SJSA1 (cell line): ENCODE measurements around the gene FETUB. TPM values are rescaled to one million over a fixed set of nuclear protein-coding genes. Genes with fewer than 3 reads are reported as not detected.

Experiments
- DNase-seq, 2 experiments: peaks; one replicate each; pipeline ENCODE4 v3.0.0-alpha.2; 2015 to 2020; ENCODE audit warnings: low spot score in 2 of 2, low read depth in 1 of 2
- H3K27ac ChIP-seq: fragments of 250-450 bp; sonication (Bioruptor Pico); 2 replicates; pipeline ENCODE4 v1.5.1; 2020; ENCODE audit warnings: mild to moderate bottlenecking, moderate library complexity
- H3K27me3 ChIP-seq: fragments of 250-450 bp; sonication (Bioruptor Pico); replicated peaks from 2 replicates; pipeline ENCODE4 v1.5.1; 2020; ENCODE audit warnings: mild to moderate bottlenecking, moderate library complexity
- H3K36me3 ChIP-seq: fragments of 250-450 bp; sonication (Bioruptor Pico); 2 replicates; pipeline ENCODE4 v1.5.1; 2020; ENCODE audit warnings: mild to moderate bottlenecking
- H3K4me1 ChIP-seq: fragments of 250-450 bp; sonication (Bioruptor Pico); replicated peaks from 2 replicates; pipeline ENCODE4 v1.6.1; 2021; ENCODE audit warnings: mild to moderate bottlenecking
- H3K4me3 ChIP-seq: fragments of 250-450 bp; sonication (Bioruptor Pico); 2 replicates; pipeline ENCODE4 v1.5.1; 2020; ENCODE audit warnings: mild to moderate bottlenecking
- H3K9me3 ChIP-seq: fragments of 250-450 bp; sonication (Bioruptor Pico); replicated peaks from 2 replicates; pipeline ENCODE4 v1.5.1; 2020; ENCODE audit warnings: mild to moderate bottlenecking
- total RNA-seq: library from RNA; depleted of rRNA; stranded (reverse); fragments of >200 nt; shearing (Covaris generic); gene quantifications from 2 replicates; pipeline ENCODE4 v1.2.3, GENCODE V29; 2014

The FETUB gene
- total RNA-seq, 1 experiment from 2014 or later, result not detected

DNA sequence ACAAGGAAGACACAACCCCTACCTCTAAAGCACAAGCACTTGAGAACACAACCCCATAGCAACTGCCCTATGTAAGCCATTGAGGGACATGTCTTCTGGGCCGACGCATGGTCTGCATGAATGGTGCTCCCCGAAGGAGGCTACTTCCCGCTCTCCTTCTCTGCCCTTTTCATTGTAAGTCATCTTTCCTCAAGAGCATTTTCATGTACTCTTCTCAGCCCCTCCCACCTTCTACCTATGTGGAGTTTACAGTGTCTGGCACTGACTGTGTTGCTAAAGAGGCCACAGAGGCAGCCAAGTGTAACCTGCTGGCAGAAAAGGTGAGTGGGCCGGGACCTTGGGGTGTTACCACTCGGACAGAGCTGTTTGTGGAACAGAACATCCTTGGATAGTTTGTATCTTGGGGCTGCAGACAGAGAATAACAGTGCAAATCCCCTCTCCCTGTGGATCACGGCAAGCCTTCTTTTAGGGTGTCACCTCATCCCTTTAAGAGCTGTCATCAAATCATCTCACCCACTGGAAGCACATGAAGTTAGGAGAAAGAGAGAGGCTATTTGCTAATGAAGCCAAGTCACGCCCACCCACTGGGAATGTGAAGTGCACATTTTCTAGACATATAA, 21.8 kb upstream of the FETUB start:
- Histone ChIP-seq H3K27ac (no peak overlapping the region), H3K4me1 (peaks cover 11% of the 10 kb centered on the region), H3K36me3 (no peaks in the 10 kb centered on the region), H3K4me3 (no peak overlapping the region), H3K27me3 (peaks cover 6% of the 10 kb centered on the region), H3K9me3 (no peaks in the 10 kb centered on the region)
- no peak for DNase-seq

- Histone ChIP-seq H3K4me3 (no peak overlapping the region), H3K9me3 (no peaks in the 10 kb centered on the region), H3K27ac (no peak overlapping the region), H3K4me1 (peaks cover 11% of the 10 kb centered on the region), H3K36me3 (no peaks in the 10 kb centered on the region), H3K27me3 (peaks cover 6% of the 10 kb centered on the region)
- DNase-seq, result no peak
Measured at GRCh38 chr3:186619787-186620212, 20.4 kb upstream of the FETUB start.

DNA sequence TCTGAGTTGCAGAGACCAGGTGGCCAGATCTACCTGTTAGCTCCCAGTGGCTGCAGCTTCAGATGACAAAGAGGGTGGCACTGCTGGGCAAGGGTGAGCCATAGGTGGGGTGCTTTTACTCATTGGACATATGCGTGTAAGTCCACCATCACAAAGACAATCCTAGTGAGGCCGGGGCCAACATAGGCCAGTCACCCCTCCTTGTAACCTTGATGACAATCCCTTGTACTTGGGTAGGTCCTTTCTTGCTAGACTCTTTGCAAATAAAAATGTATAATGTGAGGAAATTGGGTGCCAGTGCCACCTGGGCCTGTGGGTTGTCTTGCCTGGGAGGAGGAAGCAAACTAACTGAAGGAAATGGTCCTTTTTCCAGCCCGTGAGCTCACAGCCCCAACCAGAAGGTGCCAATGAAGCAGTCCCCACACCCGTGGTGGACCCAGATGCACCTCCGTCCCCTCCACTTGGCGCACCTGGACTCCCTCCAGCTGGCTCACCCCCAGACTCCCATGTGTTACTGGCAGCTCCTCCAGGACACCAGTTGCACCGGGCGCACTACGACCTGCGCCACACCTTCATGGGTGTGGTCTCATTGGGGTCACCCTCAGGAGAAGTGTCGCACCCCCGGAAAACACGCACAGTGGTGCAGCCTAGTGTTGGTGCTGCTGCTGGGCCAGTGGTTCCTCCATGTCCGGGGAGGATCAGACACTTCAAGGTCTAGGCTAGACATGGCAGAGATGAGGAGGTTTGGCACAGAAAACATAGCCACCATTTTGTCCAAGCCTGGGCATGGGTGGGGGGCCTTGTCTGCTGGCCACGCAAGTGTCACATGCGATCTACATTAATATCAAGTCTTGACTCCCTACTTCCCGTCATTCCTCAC, 19.7 kb upstream of the FETUB start:
- H3K9me3 ChIP-seq, result no peaks in the 10 kb centered on the region
- peaks cover 6% of the 10 kb centered on the region for H3K27me3 ChIP-seq
- no peaks in the 10 kb centered on the region for H3K36me3 ChIP-seq
- no peak for DNase-seq
- no peak overlapping the region for H3K27ac ChIP-seq
- no peak overlapping the region for H3K4me3 ChIP-seq
- peaks cover 11% of the 10 kb centered on the region for H3K4me1 ChIP-seq

GRCh38 chr3:186621894-186622650, 18.1 kb upstream of the FETUB start:
- DNase-seq, result no peak
- no peaks in the 10 kb centered on the region for H3K9me3 ChIP-seq
- H3K4me1 ChIP-seq, result peaks cover 6% of the 10 kb centered on the region
- no peaks in the 10 kb centered on the region for H3K36me3 ChIP-seq
- H3K27ac ChIP-seq, result no peak overlapping the region
- H3K4me3 ChIP-seq, result no peak overlapping the region
- H3K27me3 ChIP-seq, result peaks cover 6% of the 10 kb centered on the region

DNA sequence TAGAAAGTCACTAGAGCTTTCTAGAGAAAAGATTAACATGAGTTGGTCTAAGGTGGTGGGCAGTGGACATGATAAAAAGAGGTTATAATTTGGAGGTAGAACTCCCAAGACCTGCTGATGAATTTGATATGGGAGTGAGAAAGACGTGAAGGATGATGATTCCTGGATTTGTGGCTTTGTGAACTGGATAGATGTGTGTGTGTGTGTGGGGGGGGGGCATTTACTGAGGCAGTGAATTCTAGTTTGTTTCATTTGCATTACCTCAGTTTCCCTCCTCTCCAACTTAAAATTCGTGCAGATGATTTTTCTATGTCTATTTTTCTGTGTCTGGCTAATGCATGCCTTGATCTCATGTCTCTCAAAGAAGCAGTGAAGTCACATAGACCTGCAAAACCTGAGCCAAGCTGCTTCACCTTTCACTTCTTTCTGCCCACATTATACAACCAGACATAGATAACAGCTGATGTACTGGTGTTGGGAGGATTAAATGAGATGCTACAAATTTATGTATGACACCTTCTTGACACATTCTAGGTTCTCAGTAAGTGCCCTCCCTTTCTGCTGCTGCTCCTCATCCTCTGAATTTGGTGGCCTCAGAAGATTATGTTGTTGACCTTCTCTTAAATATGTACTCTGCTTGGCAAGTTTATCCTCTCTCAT, 17.4 kb upstream of the FETUB start:
- H3K27me3 ChIP-seq, result peaks cover 1% of the 10 kb centered on the region
- no peaks in the 10 kb centered on the region for H3K9me3 ChIP-seq
- DNase-seq, result no peak
- no peak overlapping the region for H3K4me3 ChIP-seq
- H3K4me1 ChIP-seq, result no peaks in the 10 kb centered on the region; the same call in 1 of the 2 replicates
- H3K36me3 ChIP-seq, result no peaks in the 10 kb centered on the region
- no peak overlapping the region for H3K27ac ChIP-seq

DNA sequence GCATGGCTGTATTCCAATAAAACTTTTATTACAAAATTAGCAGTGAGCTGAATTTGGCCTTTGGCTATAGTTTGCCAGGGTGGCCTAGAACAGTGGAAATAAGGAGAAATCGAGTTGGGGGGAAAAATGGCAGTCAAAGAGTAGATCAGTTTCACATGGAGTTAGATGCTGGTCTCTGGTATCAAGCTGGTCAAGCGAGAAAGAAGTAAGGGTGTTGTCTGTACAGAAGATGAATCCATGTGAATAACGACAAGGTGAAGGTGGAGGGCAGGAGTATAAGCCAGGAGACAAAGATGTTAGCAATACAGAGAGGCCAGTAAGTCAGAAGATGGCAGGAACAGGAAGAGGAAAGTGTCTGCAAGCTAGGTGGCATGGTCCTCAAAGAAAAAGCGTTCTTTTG, 15.6 kb upstream of the FETUB start:
- Histone ChIP-seq H3K36me3 (no peaks in the 10 kb centered on the region), H3K27me3 (0 out of 2 replicates have a peak, but pooled peaks cover 6% of the 10 kb centered on the region), H3K27ac (no peak overlapping the region), H3K4me3 (no peak overlapping the region), H3K4me1 (no peaks in the 10 kb centered on the region), H3K9me3 (no peaks in the 10 kb centered on the region)
- no peak for DNase-seq

DNA sequence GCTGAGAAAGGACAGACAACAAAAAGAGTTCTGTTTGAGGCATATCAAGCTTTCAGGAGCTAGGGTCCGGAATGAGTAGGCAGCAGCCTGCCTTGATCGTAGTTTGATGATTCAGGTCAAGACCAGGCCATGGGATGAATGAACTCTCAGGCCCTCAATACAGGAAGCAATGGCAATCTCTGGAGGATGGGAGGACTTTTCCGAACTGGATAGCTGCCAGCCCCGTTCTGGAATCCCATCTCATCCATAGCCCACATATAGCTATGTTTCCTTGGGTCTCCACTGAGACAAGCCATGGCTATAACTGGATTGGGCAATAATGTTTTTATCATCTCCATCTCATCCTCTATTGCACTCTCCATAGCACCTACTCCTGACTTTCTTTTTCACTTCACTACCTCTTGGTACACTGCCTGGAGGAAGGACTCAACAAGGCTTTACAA, 14.6 kb upstream of the FETUB start:
- Histone ChIP-seq H3K4me1 (no peaks in the 10 kb centered on the region), H3K4me3 (no peak overlapping the region), H3K36me3 (no peaks in the 10 kb centered on the region), H3K9me3 (no peaks in the 10 kb centered on the region), H3K27ac (no peak overlapping the region), H3K27me3 (0 out of 2 replicates have a peak, but pooled peaks cover 8% of the 10 kb centered on the region)
- no peak for DNase-seq

DNA sequence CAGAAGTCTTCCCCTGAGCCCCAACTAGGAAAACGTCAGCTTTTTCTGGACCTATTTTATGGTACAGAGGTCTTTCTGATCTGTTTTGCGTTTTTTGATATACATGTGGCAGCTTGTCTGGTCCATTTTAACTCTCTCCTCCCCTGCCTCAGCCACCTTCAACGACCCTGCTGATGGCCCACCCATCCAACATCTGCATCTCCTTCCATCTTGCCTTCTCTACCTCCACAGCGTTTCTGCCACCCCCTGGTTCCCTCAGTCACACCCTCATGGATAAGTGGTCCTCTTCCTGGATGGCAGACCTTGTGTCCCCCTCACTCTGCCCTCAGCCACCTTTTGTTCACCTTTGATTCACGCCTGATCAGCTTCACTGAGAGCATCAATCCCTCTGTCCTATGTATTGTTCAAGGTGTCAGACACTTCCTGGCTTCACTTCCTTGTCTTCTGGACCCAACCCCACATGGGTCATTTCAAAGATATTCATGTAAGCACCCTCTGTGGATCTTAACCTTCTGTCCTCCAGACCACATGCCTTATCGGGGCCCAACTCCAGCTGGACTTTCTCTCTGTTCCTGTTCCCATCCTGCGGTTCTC, 13.8 kb upstream of the FETUB start:
- H3K4me1 ChIP-seq, result no peaks in the 10 kb centered on the region

GRCh38 chr3:186627852-186628414, 12.3 kb upstream of the FETUB start:
- Histone ChIP-seq H3K4me3 (no peak overlapping the region), H3K27ac (no peak overlapping the region), H3K4me1 (no peaks in the 10 kb centered on the region), H3K36me3 (no peaks in the 10 kb centered on the region), H3K9me3 (no peaks in the 10 kb centered on the region), H3K27me3 (0 out of 2 replicates have a peak, but pooled peaks cover 8% of the 10 kb centered on the region)
- no peak for DNase-seq

More for the DNA sequence above, 13.8 kb upstream of the FETUB start:
- Histone ChIP-seq H3K4me3 (no peak overlapping the region), H3K9me3 (no peaks in the 10 kb centered on the region), H3K27ac (no peak overlapping the region), H3K36me3 (no peaks in the 10 kb centered on the region), H3K27me3 (0 out of 2 replicates have a peak, but pooled peaks cover 8% of the 10 kb centered on the region)
- DNase-seq, result no peak

DNA sequence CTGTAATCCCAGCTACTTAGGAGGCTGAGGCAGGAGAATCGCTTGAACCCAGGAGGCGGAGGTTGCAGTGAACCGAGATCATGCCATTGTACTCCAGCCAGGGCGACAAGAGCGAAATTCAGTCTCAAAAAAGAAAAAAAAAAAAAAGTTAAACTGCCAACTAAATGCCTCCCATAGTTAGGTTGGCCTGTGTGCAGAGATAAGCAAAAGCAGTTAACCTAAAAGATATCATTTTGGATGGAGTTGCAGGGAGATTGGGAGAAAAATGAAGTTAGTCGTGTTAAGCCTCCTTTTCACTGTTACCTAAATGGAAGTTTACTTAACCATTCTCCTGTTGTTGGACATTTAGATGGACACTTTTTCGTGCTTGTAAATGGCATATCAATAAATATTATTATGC, 11.4 kb upstream of the FETUB start:
- Histone ChIP-seq H3K4me1 (no peaks in the 10 kb centered on the region), H3K9me3 (no peaks in the 10 kb centered on the region), H3K27me3 (0 out of 2 replicates have a peak, but pooled peaks cover 8% of the 10 kb centered on the region), H3K27ac (no peak overlapping the region), H3K36me3 (no peaks in the 10 kb centered on the region), H3K4me3 (no peak overlapping the region)
- DNase-seq, result no peak

DNA sequence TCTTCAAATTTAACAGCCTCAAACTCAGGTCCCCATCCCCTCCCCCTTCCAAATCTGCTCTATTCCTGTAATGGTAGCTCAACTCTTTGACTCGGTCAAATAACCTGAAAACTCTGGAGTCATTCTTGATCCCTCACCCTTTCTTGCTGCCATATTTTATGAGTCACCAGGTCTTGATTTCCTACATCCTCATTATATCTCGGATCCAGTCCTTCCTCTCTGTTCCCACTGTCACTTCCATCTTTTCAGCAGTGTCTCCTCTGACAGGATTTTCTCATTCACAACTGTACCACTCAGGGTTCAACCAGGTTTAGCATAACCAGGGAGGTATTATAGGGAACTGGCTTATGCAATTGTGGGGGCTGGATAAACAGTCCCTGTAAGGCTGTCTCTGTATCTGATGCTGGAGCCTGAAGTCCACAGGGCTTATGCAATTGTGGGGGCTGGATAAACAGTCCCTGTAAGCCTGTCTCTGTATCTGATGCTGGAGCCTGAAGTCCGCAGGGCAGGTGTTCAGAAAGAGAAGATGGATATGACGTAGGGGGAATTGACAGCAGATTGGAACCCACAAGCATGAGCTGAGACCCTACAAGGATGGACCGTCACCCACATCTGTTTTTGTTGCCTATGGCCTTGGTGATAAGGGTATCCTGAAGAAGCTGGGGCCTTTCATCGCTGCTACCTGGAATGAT, 9.1 kb upstream of the FETUB start:
- no peak for DNase-seq
- Histone ChIP-seq H3K27ac (no peak overlapping the region), H3K27me3 (0 out of 2 replicates have a peak, but pooled peaks cover 8% of the 10 kb centered on the region), H3K4me3 (no peak overlapping the region), H3K9me3 (no peaks in the 10 kb centered on the region), H3K4me1 (no peaks in the 10 kb centered on the region), H3K36me3 (no peaks in the 10 kb centered on the region)

- Histone ChIP-seq H3K4me3 (no peak overlapping the region), H3K4me1 (no peaks in the 10 kb centered on the region), H3K27ac (no peak overlapping the region), H3K9me3 (no peaks in the 10 kb centered on the region), H3K36me3 (no peaks in the 10 kb centered on the region), H3K27me3 (0 out of 2 replicates have a peak, but pooled peaks cover 8% of the 10 kb centered on the region)
- DNase-seq, result no peak
Measured at GRCh38 chr3:186633481-186633880, 6.7 kb upstream of the FETUB start.
